GM18858 (cell line): ENCODE measurements around the gene RYR2.
A peak's percentile ranks its signal among the peaks of the same experiment; 100 is the strongest.

Experiments used
- ATAC-seq: cut with Tn5 transposase; IDR thresholded peaks from one replicate; pipeline ENCODE4 v1.9.1; 2021; ENCODE audit not compliant: unreplicated experiment

RYR2 gene

GRCh38 chr1:237031480-237031879 lies 10.5 kb upstream of the RYR2 start:
- ATAC-seq = no peak

- ATAC-seq = peak; percentile 93
Observed at GRCh38 chr1:237032029-237032428, 10.0 kb upstream of the RYR2 start.

- no peak for ATAC-seq
Observed at GRCh38 chr1:237033061-237033460, 8.9 kb upstream of the RYR2 start.

GRCh38 chr1:237033804-237034203 lies 8.2 kb upstream of the RYR2 start:
- ATAC-seq = no peak

GRCh38 chr1:237035759-237036158 lies 6.2 kb upstream of the RYR2 start:
- no peak for ATAC-seq

GRCh38 chr1:237038211-237038610 lies 3.8 kb upstream of the RYR2 start:
- ATAC-seq = no peak

- no peak for ATAC-seq
Observed at GRCh38 chr1:237040823-237041222, 1.2 kb upstream of the RYR2 start.

GRCh38 chr1:237041461-237041794 lies 556 bp upstream of the RYR2 start:
- ATAC-seq = no peak

GRCh38 chr1:237042526-237042891 lies 525 bp downstream of the RYR2 start:
- no peak for ATAC-seq

- ATAC-seq = no peak
Observed at GRCh38 chr1:237042892-237043576, 1.1 kb downstream of the RYR2 start.

GRCh38 chr1:237043846-237044636 lies 2.1 kb downstream of the RYR2 start:
- no peak for ATAC-seq

- ATAC-seq = no peak
Observed at GRCh38 chr1:237045278-237046016, 3.5 kb downstream of the RYR2 start.

- ATAC-seq = no peak
Observed at GRCh38 chr1:237048803-237049202, 6.8 kb downstream of the RYR2 start.

GRCh38 chr1:237050185-237050584 lies 8.2 kb downstream of the RYR2 start:
- ATAC-seq = no peak

GRCh38 chr1:237050915-237051314 lies 8.9 kb downstream of the RYR2 start:
- ATAC-seq = no peak

GRCh38 chr1:237054313-237054712 lies 12.3 kb downstream of the RYR2 start:
- ATAC-seq = no peak

GRCh38 chr1:237058470-237058869 lies 16.5 kb downstream of the RYR2 start:
- ATAC-seq = no peak

- no peak for ATAC-seq
Observed at GRCh38 chr1:237059244-237059643, 17.3 kb downstream of the RYR2 start.

GRCh38 chr1:237062976-237063375 lies 21.0 kb downstream of the RYR2 start:
- no peak for ATAC-seq

GRCh38 chr1:237065903-237066302 lies 23.9 kb downstream of the RYR2 start:
- no peak for ATAC-seq

- no peak for ATAC-seq
Observed at GRCh38 chr1:237070519-237070918, 28.5 kb downstream of the RYR2 start.
